ENCODE measurements around the gene ESR2. TPM values are rescaled to one million over a fixed set of nuclear protein-coding genes. Genes with fewer than 3 reads are reported as not detected.

ESR2 gene
- total RNA-seq (0.86 and 1.0 TPM in 2 replicates), polyA plus RNA-seq (0.14 and 0.50 TPM in 2 replicates)

- Histone ChIP-seq H3K36me3 (no peaks in the 10 kb centered on the region), H3K27me3 (peaks cover 34% of the 10 kb centered on the region), H3K27ac (no peak within 1 kb of the TSS), H3K9me3 (ENCODE audit: low read depth) (no peaks in the 10 kb centered on the region), H3K4me1 (ENCODE audit: low read depth) (no peaks in the 10 kb centered on the region), H3K4me3 (peak within 1 kb of the TSS; percentile 25)
- DNase-seq (ENCODE audit: low read depth in 1 of 2, low spot score in 1 of 2), result peak; percentile 59 to 75
- TF ChIP-seq CTCF (IDR thresholded peaks at IDR 0.05; ENCODE audit: low read depth, low read length), result peak; percentile 45
Measured at GRCh38 chr14:64293976-64294671, at the start of gene ESR2. Gene ESR2 (minus strand): TSS chr14:64294371. CDS start chr14:64282985, 11,386 bp downstream.

- DNase-seq (ENCODE audit: low read depth in 1 of 2, low spot score in 1 of 2), result no peak
Measured at GRCh38 chr14:64340560-64341196, 46.5 kb upstream of the ESR2 start.

DNA sequence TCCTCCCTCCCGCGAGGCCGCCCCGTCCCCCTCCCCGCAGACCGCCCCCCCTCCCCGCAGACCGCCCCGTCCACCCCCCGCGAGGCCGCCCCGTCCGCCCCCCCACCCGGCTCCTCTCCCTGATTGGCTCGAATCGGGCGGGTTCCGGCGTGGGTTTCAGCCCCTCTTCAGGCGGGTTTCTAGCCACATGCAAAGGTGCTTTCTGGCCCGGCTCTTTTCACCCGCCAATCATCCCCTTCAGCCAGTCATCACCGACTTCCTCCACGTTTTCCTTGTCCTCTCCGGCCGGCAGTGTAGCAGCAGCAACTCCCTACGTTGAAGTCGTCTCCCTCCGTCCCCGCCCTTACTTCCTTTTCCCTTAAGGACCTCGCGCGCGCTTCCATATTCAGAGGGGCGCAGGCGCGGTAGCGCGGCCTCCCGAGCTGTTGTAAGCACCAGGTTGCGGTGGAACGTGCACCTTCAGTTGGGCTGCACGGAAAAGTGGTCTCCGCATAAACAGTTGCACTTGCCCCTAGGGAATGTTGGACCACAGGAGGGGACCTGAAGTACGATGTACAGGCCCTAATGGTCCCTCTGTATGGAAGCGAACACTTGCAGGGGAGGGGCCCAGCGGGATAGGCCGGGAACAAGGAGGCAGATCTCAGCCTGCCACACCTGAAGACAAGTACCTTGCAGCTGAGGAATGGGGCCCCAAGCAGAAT is 44.6 kb upstream of the ESR2 start:
- TF ChIP-seq CTCF (IDR thresholded peaks at IDR 0.05; ENCODE audit: low read depth, low read length), result no peak
- Histone ChIP-seq H3K36me3 (no peaks in the 10 kb centered on the region), H3K27me3 (no peaks in the 10 kb centered on the region), H3K4me3 (peak overlapping the region; percentile 67), H3K27ac (peak overlapping the region; percentile 88), H3K9me3 (ENCODE audit: low read depth) (no peaks in the 10 kb centered on the region), H3K4me1 (ENCODE audit: low read depth) (peaks cover 4% of the 10 kb centered on the region)
- peak; percentile 98 to 99 for DNase-seq (ENCODE audit: low read depth in 1 of 2, low spot score in 1 of 2)

More at GRCh38 chr14:64340560-64341196, 46.5 kb upstream of the ESR2 start:
- Histone ChIP-seq H3K4me1 (ENCODE audit: low read depth) (peaks cover 4% of the 10 kb centered on the region), H3K36me3 (no peaks in the 10 kb centered on the region), H3K4me3 (no peak overlapping the region), H3K9me3 (ENCODE audit: low read depth) (no peaks in the 10 kb centered on the region), H3K27ac (no peak overlapping the region), H3K27me3 (no peaks in the 10 kb centered on the region)
- TF ChIP-seq CTCF (IDR thresholded peaks at IDR 0.05; ENCODE audit: low read depth, low read length), result no peak

DNA sequence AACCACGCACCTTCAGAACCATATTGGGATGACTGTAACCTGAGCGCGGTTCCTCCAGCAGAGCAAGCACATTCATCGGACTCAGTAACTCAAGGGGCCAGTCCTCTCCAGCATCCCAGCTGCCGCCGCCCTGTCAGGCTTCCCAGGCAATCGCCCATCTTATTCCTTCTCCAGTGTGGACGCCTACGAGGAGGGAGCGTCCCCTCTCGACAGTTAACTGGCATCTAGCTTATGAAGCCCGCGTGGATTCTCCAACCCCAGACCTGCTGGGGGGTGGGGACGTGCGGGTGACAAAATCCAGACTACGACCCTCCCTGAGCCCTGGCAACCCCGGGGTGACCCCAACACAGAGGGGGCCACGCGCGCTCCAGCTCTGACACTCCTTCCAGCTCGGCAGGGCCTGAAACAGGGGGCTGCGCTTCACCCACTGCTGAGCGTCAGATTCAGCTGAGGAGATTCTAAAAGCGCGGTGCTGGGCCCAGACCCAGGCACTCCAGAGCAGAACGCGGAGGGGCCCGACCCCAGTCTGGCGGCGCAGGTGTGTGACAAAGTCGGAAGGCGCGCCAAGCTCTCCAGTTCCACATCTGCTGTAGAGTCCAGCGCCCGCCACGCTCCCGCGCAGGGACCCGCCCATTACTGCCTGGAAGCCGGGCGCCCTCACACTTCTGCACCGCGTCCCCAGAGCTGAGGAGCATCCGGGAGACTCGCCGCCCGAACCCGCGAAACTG is 43.9 kb upstream of the ESR2 start:
- no peaks in the 10 kb centered on the region for H3K27me3 ChIP-seq
- peaks cover 4% of the 10 kb centered on the region for H3K4me1 ChIP-seq (ENCODE audit: low read depth)
- H3K36me3 ChIP-seq, result no peaks in the 10 kb centered on the region
- peak; percentile 24 for TF ChIP-seq CTCF (IDR thresholded peaks at IDR 0.05; ENCODE audit: low read depth, low read length)
- DNase-seq (ENCODE audit: low read depth in 1 of 2, low spot score in 1 of 2), result peak; percentile 62 to 88
- H3K27ac ChIP-seq, result peak overlapping the region; percentile 88
- peak overlapping the region; percentile 67 for H3K4me3 ChIP-seq
- no peaks in the 10 kb centered on the region for H3K9me3 ChIP-seq (ENCODE audit: low read depth)

- Histone ChIP-seq H3K4me3 (no peak overlapping the region), H3K27ac (no peak overlapping the region), H3K9me3 (ENCODE audit: low read depth) (no peaks in the 10 kb centered on the region), H3K27me3 (no peaks in the 10 kb centered on the region), H3K4me1 (ENCODE audit: low read depth) (peaks cover 4% of the 10 kb centered on the region), H3K36me3 (no peaks in the 10 kb centered on the region)
- DNase-seq (ENCODE audit: low read depth in 1 of 2, low spot score in 1 of 2), result no peak
- TF ChIP-seq CTCF (IDR thresholded peaks at IDR 0.05; ENCODE audit: low read depth, low read length), result no peak
Measured at GRCh38 chr14:64329149-64329548, 35.0 kb upstream of the ESR2 start.

Measured in cardiac muscle cell (in vitro differentiated cells and primary cell).